H1 (cell line): ENCODE measurements around the gene POLR2F. TPM values are rescaled to one million over a fixed set of nuclear protein-coding genes. Genes with fewer than 3 reads are reported as not detected.

Source experiments
- ASH2L ChIP-seq: fragments of 200-600, 300-600 bp; sonication (generic); IDR thresholded peaks from one replicate; pipeline ENCODE4 v1.7.1; 2017; ENCODE audit warnings: low read length
- CEBPB ChIP-seq: IDR thresholded peaks from 2 replicates; pipeline ENCODE4 v1.6.1; 2012; ENCODE audit warnings: low read depth, low read length
- JUN ChIP-seq: IDR thresholded peaks from 2 replicates; pipeline ENCODE4 v1.6.1; 2011; ENCODE audit warnings: low read depth, mild to moderate bottlenecking, improper control_type of control experiment, low read length
- NANOG ChIP-seq: IDR thresholded peaks from 2 replicates; pipeline ENCODE4 v1.6.1; 2011; ENCODE audit warnings: low read length, low read depth, mild to moderate bottlenecking, inconsistent platforms; ENCODE audit not compliant: insufficient read depth, poor library complexity, severe bottlenecking
- POLR2AphosphoS5 ChIP-seq: IDR thresholded peaks from 2 replicates; pipeline ENCODE4 v1.6.1; 2011; ENCODE audit warnings: low read depth, low read length
- RAD21 ChIP-seq, 2 experiments: IDR thresholded peaks in 1 of 2; conservative IDR thresholded peaks in 1 of 2; 2 replicates each; pipeline ENCODE4 v1.6.1; 2011; ENCODE audit warnings: low read depth in 2 of 2, low read length in 2 of 2, improper control_type of control experiment in 1 of 2, inconsistent platforms in 1 of 2, mild to moderate bottlenecking in 1 of 2, moderate library complexity in 1 of 2
- RBBP5 ChIP-seq: IDR thresholded peaks from 2 replicates; pipeline ENCODE4 v1.7.1; 2012; ENCODE audit warnings: low read depth, mild to moderate bottlenecking, inconsistent platforms, low read length, moderate library complexity, borderline replicate concordance
- SIX5 ChIP-seq: IDR thresholded peaks from 2 replicates; pipeline ENCODE4 v1.6.1; 2011; ENCODE audit warnings: mild to moderate bottlenecking, low read depth, low read length
- SP1 ChIP-seq: IDR thresholded peaks from 2 replicates; pipeline ENCODE4 v1.6.1; 2011; ENCODE audit warnings: low read depth, low read length
- polyA plus RNA-seq, 7 experiments: library from polyadenylated mRNA; depleted of rRNA in 3 of 7; stranded (reverse) in 5 of 7; unstranded in 2 of 7; fragments of >200 nt in 5 of 7; fragments of 200-250 nt in 2 of 7; gene quantifications; 1 replicate in 5 of 7; 2 replicates in 1 of 7; 4 replicates in 1 of 7; pipeline versions ENCODE4 v1.2.1 to v1.2.3, GENCODE V29; 2011 to 2013; ENCODE audit warnings: missing spikeins in 2 of 7, mixed read lengths in 2 of 7
- total RNA-seq: library from RNA; stranded (reverse); fragmentation: NEBNext Ultra II Directional; extraction: Animal tissue kit (Norgen Biotek cat#: 25700); gene quantifications from 2 replicates; pipeline ENCODE4 v1.2.1, GENCODE V29; 2021
- TF ChIP-seq, protein P1 (sequence below): IDR thresholded peaks from 2 replicates; pipeline ENCODE4 v1.6.1; 2011; ENCODE audit warnings: low read length, improper control_type of control experiment

The POLR2F gene
- total and polyA plus RNA-seq, 2 of the 8 experiments (the other 6 are each of a cell fraction or from before 2014, with no cell fraction given) = 150 to 176 TPM

DNA sequence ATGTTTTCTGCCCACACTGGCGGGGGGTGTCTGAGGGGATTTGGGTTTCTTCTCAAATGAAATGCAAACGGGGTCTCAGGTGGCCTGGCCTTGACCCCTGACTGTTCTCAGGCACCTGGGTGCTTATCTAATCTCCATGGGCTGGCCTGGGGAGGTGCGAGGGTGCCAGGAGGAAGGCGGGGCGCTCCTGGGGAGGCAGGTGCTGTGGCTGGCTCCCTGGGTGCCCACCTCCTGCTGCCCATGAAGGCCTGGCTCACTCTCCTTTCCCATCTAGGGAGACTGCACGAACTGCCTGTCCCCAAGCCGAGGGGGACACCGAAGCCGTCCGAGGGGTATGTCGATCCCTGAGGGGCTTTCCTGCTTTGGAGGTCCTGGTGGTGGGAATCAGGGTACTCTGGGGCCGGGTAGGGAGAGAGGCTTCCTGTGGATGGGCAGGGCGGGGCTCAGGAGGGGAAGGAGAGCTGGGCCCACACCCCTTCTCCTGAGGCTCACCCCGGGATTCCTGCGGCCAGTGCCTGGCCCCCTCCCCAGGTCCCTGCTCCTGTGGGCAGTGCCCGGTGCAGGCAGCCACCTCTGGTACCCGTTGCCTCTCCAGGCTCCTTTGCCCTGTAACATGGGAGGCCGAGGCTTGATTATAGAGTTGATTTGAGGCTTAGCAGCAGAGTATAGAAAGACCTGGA, 29.0 kb upstream of the POLR2F start (continued):
- TF ChIP-seq, protein P1, sequence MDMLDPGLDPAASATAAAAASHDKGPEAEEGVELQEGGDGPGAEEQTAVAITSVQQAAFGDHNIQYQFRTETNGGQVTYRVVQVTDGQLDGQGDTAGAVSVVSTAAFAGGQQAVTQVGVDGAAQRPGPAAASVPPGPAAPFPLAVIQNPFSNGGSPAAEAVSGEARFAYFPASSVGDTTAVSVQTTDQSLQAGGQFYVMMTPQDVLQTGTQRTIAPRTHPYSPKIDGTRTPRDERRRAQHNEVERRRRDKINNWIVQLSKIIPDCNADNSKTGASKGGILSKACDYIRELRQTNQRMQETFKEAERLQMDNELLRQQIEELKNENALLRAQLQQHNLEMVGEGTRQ = no peak
- no peak for TF ChIP-seq SP1
- TF ChIP-seq NANOG = no peak
- TF ChIP-seq CEBPB = no peak
- TF ChIP-seq RAD21 (IDR thresholded peaks at IDR 0.05 in 1 of 2, conservative IDR thresholded peaks at IDR 0.05 in 1 of 2; ENCODE audit: low read depth in 2 of 2, low read length in 2 of 2) = no peak
- no peak for TF ChIP-seq ASH2L
- TF ChIP-seq RBBP5 = no peak
- no peak for TF ChIP-seq SIX5
- no peak for TF ChIP-seq JUN
- no peak for TF ChIP-seq POLR2AphosphoS5
